Endodermal cell (in vitro differentiated cells): ENCODE data around the gene PRMT5. TPM values are rescaled to one million over a fixed set of nuclear protein-coding genes. Genes with fewer than 3 reads are reported as not detected.

Experiments
- DNase-seq: peaks from one replicate; pipeline ENCODE4 v3.0.0-alpha.2; 2017
- H3K27ac ChIP-seq: 2 replicates; pipeline ENCODE4 v1.5.1; 2013; ENCODE audit warnings: mild to moderate bottlenecking, low read depth, low read length, moderate library complexity
- H3K27me3 ChIP-seq: 2 replicates; pipeline ENCODE4 v1.6.1; 2013; ENCODE audit warnings: mild to moderate bottlenecking, low read length, moderate library complexity; ENCODE audit not compliant: insufficient read depth, control insufficient read depth, poor library complexity, severe bottlenecking
- H3K36me3 ChIP-seq: 2 replicates; pipeline ENCODE4 v1.7.0; 2013; ENCODE audit warnings: mild to moderate bottlenecking, low read length, moderate library complexity; ENCODE audit not compliant: control insufficient read depth, insufficient read depth
- H3K4me1 ChIP-seq: one replicate; pipeline ENCODE4 v1.7.0; 2013; ENCODE audit warnings: low read length; ENCODE audit not compliant: control insufficient read depth, insufficient read depth
- H3K4me3 ChIP-seq: 2 replicates; pipeline ENCODE4 v1.5.1; 2013; ENCODE audit warnings: mild to moderate bottlenecking, low read length, moderate library complexity
- H3K9ac ChIP-seq: 2 replicates; pipeline ENCODE4 v1.6.1; 2013; ENCODE audit warnings: mild to moderate bottlenecking, low read length, moderate library complexity; ENCODE audit not compliant: poor library complexity, severe bottlenecking; ENCODE audit errors: extremely low read depth
- H3K9me3 ChIP-seq: 2 replicates; pipeline ENCODE4 v1.6.1; 2013; ENCODE audit warnings: mild to moderate bottlenecking, low read length, moderate library complexity; ENCODE audit not compliant: control insufficient read depth
- H3K27ac Mint-ChIP-seq: 2 replicates; pipeline ENCODE4 v1.8.0; 2020; ENCODE audit warnings: mixed read lengths
- H3K27me3 Mint-ChIP-seq: 2 replicates; pipeline ENCODE4 v1.8.0; 2021; ENCODE audit warnings: mild to moderate bottlenecking, mixed read lengths; ENCODE audit not compliant: insufficient read depth
- H3K36me3 Mint-ChIP-seq: 2 replicates; pipeline ENCODE4 v1.8.0; 2020; ENCODE audit warnings: low read depth, mixed read lengths
- H3K4me1 Mint-ChIP-seq: 2 replicates; pipeline ENCODE4 v1.8.0; 2020; ENCODE audit warnings: mixed read lengths
- H3K4me3 Mint-ChIP-seq: 2 replicates; pipeline ENCODE4 v1.8.0; 2020; ENCODE audit warnings: mild to moderate bottlenecking, moderate library complexity, mixed read lengths
- H3K9me3 Mint-ChIP-seq: 2 replicates; pipeline ENCODE4 v1.8.0; 2020; ENCODE audit warnings: mild to moderate bottlenecking, mixed read lengths
- WGBS, 2 experiments: methylation state at CpG; one replicate each; pipeline versions ENCODE4 v1.1.5 to v1.1.7; 2013; ENCODE audit warnings: missing lambda C conversion rate in 2 of 2, mixed read lengths in 1 of 2; ENCODE audit not compliant: insufficient coverage in 1 of 2, insufficient read length in 1 of 2; 5-methylcytosine and 5-hydroxymethylcytosine counted together
- total RNA-seq, 2 donors: library from RNA; stranded (reverse); fragmentation: NEBNext Ultra II Directional in 1 of 2; extraction: Animal tissue kit (Norgen Biotek cat#: 25700) in 1 of 2; gene quantifications; 2 replicates in 1 of 2; 3 replicates in 1 of 2; pipeline ENCODE4 v1.2.1, GENCODE V29; 2021
- TF ChIP-seq, protein P1 (sequence below): fragments of 200-600 bp; sonication (generic); conservative IDR thresholded peaks from 2 replicates; pipeline ENCODE4 v1.5.0; 2021; ENCODE audit warnings: antibody characterized with exemption, mild to moderate bottlenecking

The PRMT5 gene
- total RNA-seq, 2 donors from 2014 or later = 111 to 112 TPM

- no peak overlapping the region for H3K27ac Mint-ChIP-seq
- Histone ChIP-seq H3K27me3 (peaks cover 7% of the 10 kb centered on the region), H3K27ac (no peak overlapping the region), H3K4me1 (peaks cover 5% of the 10 kb centered on the region), H3K4me3 (no peak overlapping the region), H3K9ac (no peak overlapping the region), H3K9me3 (no peaks in the 10 kb centered on the region), H3K36me3 (peaks cover 13% of the 10 kb centered on the region)
- peaks cover 3% of the 10 kb centered on the region for H3K4me1 Mint-ChIP-seq
- no peak for DNase-seq
- H3K27me3 Mint-ChIP-seq = no peaks in the 10 kb centered on the region
- peaks cover 46% of the 10 kb centered on the region for H3K36me3 Mint-ChIP-seq
- WGBS, 2 experiments = 90% methylated on average over 3 of the region's 3 CpGs; no CpG with 5 or more reads in 1 of the 2 experiments
- TF ChIP-seq, protein P1, sequence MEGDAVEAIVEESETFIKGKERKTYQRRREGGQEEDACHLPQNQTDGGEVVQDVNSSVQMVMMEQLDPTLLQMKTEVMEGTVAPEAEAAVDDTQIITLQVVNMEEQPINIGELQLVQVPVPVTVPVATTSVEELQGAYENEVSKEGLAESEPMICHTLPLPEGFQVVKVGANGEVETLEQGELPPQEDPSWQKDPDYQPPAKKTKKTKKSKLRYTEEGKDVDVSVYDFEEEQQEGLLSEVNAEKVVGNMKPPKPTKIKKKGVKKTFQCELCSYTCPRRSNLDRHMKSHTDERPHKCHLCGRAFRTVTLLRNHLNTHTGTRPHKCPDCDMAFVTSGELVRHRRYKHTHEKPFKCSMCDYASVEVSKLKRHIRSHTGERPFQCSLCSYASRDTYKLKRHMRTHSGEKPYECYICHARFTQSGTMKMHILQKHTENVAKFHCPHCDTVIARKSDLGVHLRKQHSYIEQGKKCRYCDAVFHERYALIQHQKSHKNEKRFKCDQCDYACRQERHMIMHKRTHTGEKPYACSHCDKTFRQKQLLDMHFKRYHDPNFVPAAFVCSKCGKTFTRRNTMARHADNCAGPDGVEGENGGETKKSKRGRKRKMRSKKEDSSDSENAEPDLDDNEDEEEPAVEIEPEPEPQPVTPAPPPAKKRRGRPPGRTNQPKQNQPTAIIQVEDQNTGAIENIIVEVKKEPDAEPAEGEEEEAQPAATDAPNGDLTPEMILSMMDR = no peak
- H3K4me3 Mint-ChIP-seq = no peak overlapping the region
- H3K9me3 Mint-ChIP-seq = no peaks in the 10 kb centered on the region
Observed at GRCh38 chr14:22945642-22946041, 16.5 kb upstream of the PRMT5 start.

DNA sequence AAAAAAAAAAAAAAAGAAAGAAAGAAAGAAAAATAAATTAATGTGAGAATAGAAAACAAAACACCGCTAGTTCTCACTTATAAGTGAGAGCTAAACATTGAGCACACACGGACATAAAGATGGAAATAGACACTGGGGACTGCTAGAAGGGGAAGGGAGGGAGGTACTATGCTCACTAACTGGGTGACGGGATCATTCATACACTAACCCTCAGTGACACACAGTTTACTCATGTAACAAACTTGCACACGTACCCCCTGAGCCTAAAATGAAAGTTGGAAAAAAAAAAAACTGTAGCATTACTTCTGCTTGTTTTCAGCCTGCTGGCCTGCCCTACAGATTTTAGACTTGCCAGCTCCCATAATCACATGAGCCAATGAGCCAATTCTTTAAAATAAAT lies 10.5 kb upstream of the PRMT5 start:
- 93 to 100% methylated on average over 2 to 3 of the region's 4 CpGs for WGBS, 2 experiments

GRCh38 chr14:22935156-22935555 lies 6.0 kb upstream of the PRMT5 start:
- WGBS, 2 experiments = 100% methylated on average over 1 of the region's 1 CpG; no CpG with 5 or more reads in 1 of the 2 experiments
- Mint-ChIP-seq H3K27me3 (no peaks in the 10 kb centered on the region), H3K9me3 (no peaks in the 10 kb centered on the region), H3K4me1 (peaks cover 14% of the 10 kb centered on the region), H3K4me3 (no peak overlapping the region), H3K27ac (no peak overlapping the region), H3K36me3 (peaks cover 12% of the 10 kb centered on the region)
- H3K36me3 ChIP-seq = no peaks in the 10 kb centered on the region
- H3K4me1 ChIP-seq = peaks cover 4% of the 10 kb centered on the region
- H3K4me3 ChIP-seq = no peak overlapping the region
- H3K27ac ChIP-seq = no peak overlapping the region
- H3K9me3 ChIP-seq = no peaks in the 10 kb centered on the region
- no peak overlapping the region for H3K9ac ChIP-seq
- no peaks in the 10 kb centered on the region for H3K27me3 ChIP-seq
- no peak for DNase-seq
- TF ChIP-seq, protein P1 = no peak

More for the DNA sequence above, 10.5 kb upstream of the PRMT5 start:
- H3K36me3 Mint-ChIP-seq = peaks cover 33% of the 10 kb centered on the region
- Histone ChIP-seq H3K27ac (no peak overlapping the region), H3K36me3 (no peaks in the 10 kb centered on the region), H3K9ac (no peak overlapping the region), H3K9me3 (no peaks in the 10 kb centered on the region), H3K4me3 (no peak overlapping the region), H3K4me1 (no peaks in the 10 kb centered on the region), H3K27me3 (no peaks in the 10 kb centered on the region)
- no peaks in the 10 kb centered on the region for H3K4me1 Mint-ChIP-seq
- H3K27me3 Mint-ChIP-seq = no peaks in the 10 kb centered on the region
- H3K27ac Mint-ChIP-seq = no peak overlapping the region
- TF ChIP-seq, protein P1 = no peak
- H3K4me3 Mint-ChIP-seq = no peak overlapping the region
- DNase-seq = no peak
- H3K9me3 Mint-ChIP-seq = no peaks in the 10 kb centered on the region
